ENCODE results near the gene METRN.

The METRN gene

GRCh38 chr16:761625-762513, 47.0 kb downstream of the METRN start:
- DNase-seq = no peak

GRCh38 chr16:762595-763268, 47.8 kb downstream of the METRN start:
- no peak for DNase-seq

- DNase-seq = no peak
These were observed 48.7 kb downstream of the METRN start for GRCh38 chr16:763369-764183.

GRCh38 chr16:764184-764750, 49.3 kb downstream of the METRN start:
- DNase-seq = no peak

GRCh38 chr16:764848-765487, 50.0 kb downstream of the METRN start:
- no peak for DNase-seq

- no peak for DNase-seq
These were observed 50.6 kb downstream of the METRN start for GRCh38 chr16:765488-765865.

GRCh38 chr16:766008-766819, 51.3 kb downstream of the METRN start:
- DNase-seq = no peak

- DNase-seq = no peak
These were observed 52.1 kb downstream of the METRN start for GRCh38 chr16:766820-767640.

GRCh38 chr16:767743-768235, 52.9 kb downstream of the METRN start:
- no peak for DNase-seq

- DNase-seq = no peak
These were observed 53.5 kb downstream of the METRN start for GRCh38 chr16:768428-768827.

All from suppressor macrophage treated with lipopolysaccharide for 1 hour (primary cell).